AG04450 (cell line): Measurements from ENCODE around the gene KIF25. TPM values are rescaled to one million over a fixed set of nuclear protein-coding genes. Genes with fewer than 3 reads are reported as not detected.

Experiments
- CTCF ChIA-PET: fragments of 300-600, 350-600 bp; formaldehyde crosslinking; extraction: SDS; loops from one replicate; lab custom pipeline; 2022; ENCODE audit warnings: antibody characterized with exemption, inconsistent platforms; lab: Charles Lee
- POLR2A ChIA-PET: fragments of 350-600 bp; formaldehyde crosslinking; extraction: SDS; loops from one replicate; lab custom pipeline; 2021; ENCODE audit warnings: antibody characterized with exemption, inconsistent platforms; lab: Yijun Ruan, JAX
- DNase-seq: peaks from one replicate; pipeline ENCODE4 v3.0.0-alpha.2; 2011; ENCODE audit warnings: low read depth, low spot score
- H3K27ac ChIP-seq: one replicate; pipeline ENCODE4 v1.5.1; 2012; ENCODE audit warnings: low read depth, low read length, control low read depth
- H3K27me3 ChIP-seq: one replicate; pipeline ENCODE4 v1.6.0; 2012; ENCODE audit warnings: low read length; ENCODE audit not compliant: control insufficient read depth, insufficient read depth
- H3K4me3 ChIP-seq: 2 replicates; pipeline ENCODE4 v1.5.1; 2011; ENCODE audit warnings: mild to moderate bottlenecking, low read depth, low read length, control low read depth
- H3K9me3 ChIP-seq: 2 replicates; pipeline ENCODE4 v1.5.1; 2012; ENCODE audit warnings: low read length; ENCODE audit not compliant: control insufficient read depth, insufficient read depth
- CTCF ChIP-seq: IDR thresholded peaks from 2 replicates; pipeline ENCODE4 v1.5.1; 2011; ENCODE audit warnings: low read depth, low read length, control low read depth, inconsistent platforms
- polyA minus RNA-seq: library from RNA; depleted of rRNA, polyadenylated mRNA; stranded (reverse); fragments of >200 nt; gene quantifications from 2 replicates; pipeline ENCODE4 v1.2.3, GENCODE V29; 2011; rRNA and poly(A)+ RNA removed
- polyA plus RNA-seq: library from polyadenylated mRNA; depleted of rRNA; stranded (reverse); fragments of >200 nt; gene quantifications from 2 replicates; pipeline ENCODE4 v1.2.3, GENCODE V29; 2011; rRNA removed

Gene KIF25
- polyA plus RNA-seq (not detected in 2 replicates), polyA minus RNA-seq (not detected in 2 replicates)

GRCh38 chr6:167997642-167998041, at the start of gene KIF25:
Gene KIF25, plus strand, starts transcription at chr6:167997671. Its CDS starts 31,915 bp downstream, at chr6:168029586.
- no peak within 1 kb of the TSS for H3K4me3 ChIP-seq
- TF ChIP-seq CTCF = no peak
- ChIA-PET POLR2A (interaction anchor here (0.7 kb wide), 1 partner anchor 789 kb away, joined by 3 read pairs; no protein-coding TSS in a partner anchor), CTCF (no interaction called here)
- H3K9me3 ChIP-seq = peaks cover 20% of the 10 kb centered on the region; the same call in 1 of the 2 replicates
- no peak for DNase-seq
- no peak within 1 kb of the TSS for H3K27ac ChIP-seq
- peaks cover 2% of the 10 kb centered on the region for H3K27me3 ChIP-seq

- Histone ChIP-seq H3K27ac (no peak overlapping the region), H3K9me3 (no peaks in the 10 kb centered on the region; the same call in 1 of the 2 replicates), H3K27me3 (no peaks in the 10 kb centered on the region), H3K4me3 (no peak overlapping the region)
- ChIA-PET POLR2A (no interaction called here), CTCF (no interaction called here)
- TF ChIP-seq CTCF = no peak
- no peak for DNase-seq
Observed at GRCh38 chr6:167947716-167948115, 49.8 kb upstream of the KIF25 start.

GRCh38 chr6:167948716-167949115, 48.8 kb upstream of the KIF25 start:
- DNase-seq = no peak
- Histone ChIP-seq H3K4me3 (no peak overlapping the region), H3K9me3 (no peaks in the 10 kb centered on the region; the same call in 1 of the 2 replicates), H3K27me3 (no peaks in the 10 kb centered on the region), H3K27ac (no peak overlapping the region)
- no peak for TF ChIP-seq CTCF
- POLR2A ChIA-PET = no interaction called here
- CTCF ChIA-PET = no interaction called here

- DNase-seq = no peak
- POLR2A ChIA-PET = no interaction called here
- no peak overlapping the region for H3K27ac ChIP-seq
- TF ChIP-seq CTCF = no peak
- CTCF ChIA-PET = no interaction called here
- no peak overlapping the region for H3K4me3 ChIP-seq
- no peaks in the 10 kb centered on the region; the same call in 1 of the 2 replicates for H3K9me3 ChIP-seq
- no peaks in the 10 kb centered on the region for H3K27me3 ChIP-seq
Observed at GRCh38 chr6:167949121-167949684, 48.3 kb upstream of the KIF25 start.

- H3K27ac ChIP-seq = no peak overlapping the region
- no peak for DNase-seq
- CTCF ChIA-PET = no interaction called here
- H3K9me3 ChIP-seq = no peaks in the 10 kb centered on the region; the same call in 1 of the 2 replicates
- no peak overlapping the region for H3K4me3 ChIP-seq
- POLR2A ChIA-PET = no interaction called here
- H3K27me3 ChIP-seq = no peaks in the 10 kb centered on the region
- no peak for TF ChIP-seq CTCF
Observed at GRCh38 chr6:167951781-167952511, 45.5 kb upstream of the KIF25 start.
